Tibial nerve (tissue), 3 donors: Measurements from ENCODE around the gene BCL3.

Experiments used
- CTCF ChIP-seq, 5 experiments: fragments of 200-600 bp in 3 of 5; fragments of 450-650 bp in 2 of 5; sonication (generic) in 3 of 5; IDR thresholded peaks; one replicate each; pipeline ENCODE4 v1.5.1; 2016 to 2019; ENCODE audit warnings: antibody characterized with exemption in 5 of 5, mild to moderate bottlenecking in 3 of 5, moderate library complexity in 2 of 5
- POLR2A ChIP-seq, 2 donors: fragments of 450-650 bp; IDR thresholded peaks; one replicate each; pipeline ENCODE4 v1.6.1; 2017; ENCODE audit warnings: antibody characterized with exemption in 2 of 2, mild to moderate bottlenecking in 2 of 2, moderate library complexity in 2 of 2

- TF ChIP-seq POLR2A (IDR thresholded peaks at IDR 0.05) (no peak), CTCF (IDR thresholded peaks at IDR 0.05) (no peak)
These were observed 38.0 kb upstream of the BCL3 start for GRCh38 chr19:44710483-44710882.
